Stimulated activated naive B cell treated with anti-CD40 and anti-IgM and Interleukin-4, amounts not matched to agents 10 μg/mL and 1 μg/mL and 100 μg/mL, for 72 hours (primary cell): ENCODE results near the gene REX1BD.

Source experiments
- ATAC-seq, 2 donors: fragments of 150-1000 bp; cut with Tn5 transposase; replicated peaks; 2 replicates each; pipeline ENCODE4 v1.10.0; 2021; ENCODE audit warnings: moderate library complexity in 1 of 2
- DNase-seq: peaks from one replicate; pipeline ENCODE4 v3.0.0; 2021
- H3K27ac Mint-ChIP-seq: one replicate; pipeline ENCODE4 v1.8.0; 2022; ENCODE audit warnings: mild to moderate bottlenecking, mixed read lengths
- H3K27me3 Mint-ChIP-seq, 2 donors: one replicate each; pipeline ENCODE4 v1.8.0; 2022; ENCODE audit warnings: mixed read lengths in 2 of 2
- H3K36me3 Mint-ChIP-seq, 2 donors: one replicate each; pipeline ENCODE4 v1.8.0; 2022; ENCODE audit warnings: mixed read lengths in 2 of 2, mild to moderate bottlenecking in 1 of 2
- H3K4me1 Mint-ChIP-seq, 2 donors: one replicate each; pipeline ENCODE4 v1.8.0; 2022; ENCODE audit warnings: mixed read lengths in 2 of 2, mild to moderate bottlenecking in 1 of 2
- H3K4me3 Mint-ChIP-seq, 2 donors: one replicate each; pipeline ENCODE4 v1.8.0; 2022; ENCODE audit warnings: mild to moderate bottlenecking in 2 of 2, mixed read lengths in 2 of 2, moderate library complexity in 1 of 2
- H3K9me3 Mint-ChIP-seq, 2 donors: one replicate each; pipeline ENCODE4 v1.8.0; 2022; ENCODE audit warnings: mixed read lengths in 2 of 2, mild to moderate bottlenecking in 1 of 2

Gene REX1BD

DNA sequence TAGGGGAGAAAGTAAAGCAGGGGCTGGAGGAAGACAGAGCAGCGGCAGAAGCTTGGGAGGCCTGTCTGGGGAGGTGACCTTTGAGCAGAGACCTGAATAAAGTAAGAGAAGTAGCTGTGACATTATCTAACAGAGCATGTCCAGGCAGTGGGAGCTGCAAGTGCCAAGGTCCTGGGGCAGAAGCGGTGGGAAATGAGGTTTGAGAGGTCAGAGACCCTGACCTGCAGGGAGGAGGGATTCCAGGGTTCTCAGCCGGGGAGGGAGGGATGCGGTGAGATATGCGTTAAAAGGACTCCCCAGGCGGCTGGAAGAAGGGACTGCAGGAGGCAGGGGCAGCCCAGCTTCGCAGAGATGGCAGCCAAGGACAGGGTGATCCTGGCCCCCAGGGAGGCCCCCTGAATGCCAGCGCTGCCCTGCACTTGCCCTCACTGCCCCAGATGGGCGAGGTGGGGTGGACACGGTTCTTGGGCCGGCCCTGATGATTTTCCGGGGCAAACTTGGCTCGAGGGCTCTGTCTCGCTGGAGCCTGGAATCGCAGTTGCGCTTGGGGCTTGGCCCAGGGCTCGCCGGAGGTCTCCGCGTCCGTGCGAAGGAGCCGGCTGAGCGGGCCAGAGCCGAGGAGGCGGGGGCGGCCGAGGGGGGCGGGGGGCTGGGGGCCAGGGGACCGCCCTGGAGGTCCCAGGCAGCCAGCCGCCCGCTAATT lies 14.8 kb downstream of the REX1BD start:
- Mint-ChIP-seq H3K4me3 (peak overlapping the region in 1 of 2 donors; percentile 33), H3K27ac (peak overlapping the region; percentile 16), H3K27me3 (peaks cover 60 to 80% of the 10 kb centered on the region in 2 donors), H3K9me3 (no peaks in the 10 kb centered on the region), H3K36me3 (no peaks in the 10 kb centered on the region), H3K4me1 (peaks cover 12 to 35% of the 10 kb centered on the region in 2 donors)
- peak; percentile 66 to 67 for ATAC-seq
- DNase-seq: no peak

- peaks cover 63 to 80% of the 10 kb centered on the region in 2 donors for H3K27me3 Mint-ChIP-seq
- no peaks in the 10 kb centered on the region for H3K9me3 Mint-ChIP-seq
- H3K4me3 Mint-ChIP-seq: no peak overlapping the region
- ATAC-seq (no peak), DNase-seq (no peak)
- peaks cover 12 to 35% of the 10 kb centered on the region in 2 donors for H3K4me1 Mint-ChIP-seq
- H3K27ac Mint-ChIP-seq: no peak overlapping the region
- no peaks in the 10 kb centered on the region for H3K36me3 Mint-ChIP-seq
Measured at GRCh38 chr19:18603958-18604819, 15.6 kb downstream of the REX1BD start.

- peaks cover 63 to 80% of the 10 kb centered on the region in 2 donors for H3K27me3 Mint-ChIP-seq
- no peak overlapping the region for H3K4me3 Mint-ChIP-seq
- H3K4me1 Mint-ChIP-seq: peaks cover 12 to 35% of the 10 kb centered on the region in 2 donors
- no peaks in the 10 kb centered on the region for H3K36me3 Mint-ChIP-seq
- H3K9me3 Mint-ChIP-seq: no peaks in the 10 kb centered on the region
- H3K27ac Mint-ChIP-seq: no peak overlapping the region
- ATAC-seq (no peak), DNase-seq (no peak)
Measured at GRCh38 chr19:18604820-18605159, 16.2 kb downstream of the REX1BD start.

DNA sequence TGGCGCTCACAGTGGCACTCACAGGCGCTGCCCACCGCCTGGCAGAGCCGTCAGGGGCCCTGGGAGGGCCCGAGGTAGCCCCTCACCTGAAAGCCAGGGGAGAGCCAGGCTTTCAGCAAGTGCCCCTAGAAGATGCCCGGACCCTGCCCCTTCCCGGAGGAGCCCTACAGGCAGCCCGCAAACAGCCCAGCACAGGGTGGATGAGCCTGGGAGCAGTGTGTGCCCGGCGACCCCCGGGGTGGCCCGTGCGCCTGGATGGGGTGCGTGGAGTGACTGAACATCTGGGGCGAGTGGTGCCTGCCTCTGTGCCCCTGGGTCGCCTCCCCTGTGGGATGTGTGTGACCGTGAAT lies 16.6 kb downstream of the REX1BD start:
- Mint-ChIP-seq H3K36me3 (no peaks in the 10 kb centered on the region), H3K9me3 (no peaks in the 10 kb centered on the region), H3K27ac (peak overlapping the region; percentile 38), H3K4me1 (peaks cover 12 to 35% of the 10 kb centered on the region in 2 donors), H3K4me3 (peak overlapping the region in 1 of 2 donors; percentile 2), H3K27me3 (peaks cover 66 to 80% of the 10 kb centered on the region in 2 donors)
- no peak for DNase-seq
- no peak for ATAC-seq

GRCh38 chr19:18605546-18606280 lies 17.1 kb downstream of the REX1BD start:
- peak overlapping the region; percentile 38 for H3K27ac Mint-ChIP-seq
- H3K27me3 Mint-ChIP-seq: peaks cover 69 to 79% of the 10 kb centered on the region in 2 donors
- ATAC-seq (no peak), DNase-seq (no peak)
- peaks cover 12 to 36% of the 10 kb centered on the region in 2 donors for H3K4me1 Mint-ChIP-seq
- no peaks in the 10 kb centered on the region for H3K36me3 Mint-ChIP-seq
- H3K4me3 Mint-ChIP-seq: peak overlapping the region in 1 of 2 donors; percentile 2
- no peaks in the 10 kb centered on the region for H3K9me3 Mint-ChIP-seq

DNA sequence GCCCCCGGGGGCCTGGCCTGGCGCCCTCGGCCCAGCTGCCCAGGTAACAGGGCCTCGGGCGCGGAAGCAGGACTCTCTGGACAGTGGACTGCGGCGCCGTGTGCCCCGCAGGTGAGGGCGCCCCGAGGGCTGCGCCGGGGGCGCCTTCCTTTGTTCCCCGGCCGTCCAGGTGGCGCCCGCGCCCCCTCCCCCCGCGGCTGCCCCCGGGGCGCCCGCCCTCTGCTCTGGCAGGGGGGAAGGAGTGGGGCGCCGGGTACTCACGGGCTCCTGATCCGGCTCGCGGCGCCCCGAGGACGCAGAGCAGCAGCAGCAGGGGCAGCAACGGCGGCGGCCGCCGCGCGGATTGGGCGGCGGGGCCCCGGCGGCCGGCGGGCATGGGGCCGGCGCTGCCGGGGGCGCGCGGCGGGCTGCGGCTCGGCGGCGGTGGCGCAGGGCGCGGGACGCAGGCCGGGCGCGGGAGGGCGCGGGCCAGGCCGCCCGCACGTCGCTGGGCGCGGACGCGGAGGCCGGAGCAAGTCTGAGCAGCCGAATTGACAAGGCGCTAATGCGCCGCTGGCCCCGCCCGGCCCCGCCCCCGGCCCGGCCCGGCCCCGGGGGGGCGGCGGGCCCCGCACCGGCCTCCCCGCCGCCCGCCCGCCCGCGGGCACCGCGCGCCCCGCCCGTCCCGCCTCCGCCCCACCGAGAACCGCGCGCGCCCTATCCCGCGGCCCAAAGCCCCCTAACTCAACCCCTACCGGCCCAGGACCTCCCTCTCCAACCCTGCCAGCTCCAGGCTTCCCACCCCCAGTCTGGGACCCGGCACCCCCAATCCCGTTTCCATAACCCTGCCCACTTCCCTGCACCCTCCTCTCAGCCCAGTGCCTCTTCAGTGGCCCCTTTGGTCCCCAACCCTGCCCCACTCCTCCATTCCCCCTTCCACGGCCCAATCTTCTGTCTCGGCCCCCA lies 18.0 kb downstream of the REX1BD start, which contains the start of gene CRLF1:
TSS of gene CRLF1 (minus strand) at position 519 of the 945 bp plus-strand sequence. CDS start at position 376, 143 bp downstream.
- Mint-ChIP-seq H3K9me3 (no peaks in the 10 kb centered on the region), H3K4me3 (peak within 1 kb of the TSS; percentile 50 to 57), H3K27ac (no peak within 1 kb of the TSS), H3K4me1 (peaks cover 16 to 42% of the 10 kb centered on the region in 2 donors), H3K36me3 (no peaks in the 10 kb centered on the region), H3K27me3 (peaks cover 72 to 82% of the 10 kb centered on the region in 2 donors)
- DNase-seq: no peak
- no peak for ATAC-seq

- Mint-ChIP-seq H3K4me3 (peak overlapping the region; percentile 41 to 50), H3K27me3 (peaks cover 70 to 80% of the 10 kb centered on the region in 2 donors), H3K9me3 (no peaks in the 10 kb centered on the region), H3K4me1 (peaks cover 23 to 50% of the 10 kb centered on the region in 2 donors), H3K27ac (no peak overlapping the region), H3K36me3 (no peaks in the 10 kb centered on the region)
- no peak for DNase-seq
- ATAC-seq: no peak
Measured at GRCh38 chr19:18607226-18608101, 18.9 kb downstream of the REX1BD start.

GRCh38 chr19:18608102-18608804 lies 19.7 kb downstream of the REX1BD start:
- Mint-ChIP-seq H3K27ac (no peak overlapping the region), H3K4me3 (peak overlapping the region; percentile 41 to 50), H3K4me1 (peaks cover 21 to 50% of the 10 kb centered on the region in 2 donors), H3K36me3 (no peaks in the 10 kb centered on the region), H3K27me3 (peaks cover 69 to 79% of the 10 kb centered on the region in 2 donors), H3K9me3 (no peaks in the 10 kb centered on the region)
- ATAC-seq (no peak), DNase-seq (no peak)

DNA sequence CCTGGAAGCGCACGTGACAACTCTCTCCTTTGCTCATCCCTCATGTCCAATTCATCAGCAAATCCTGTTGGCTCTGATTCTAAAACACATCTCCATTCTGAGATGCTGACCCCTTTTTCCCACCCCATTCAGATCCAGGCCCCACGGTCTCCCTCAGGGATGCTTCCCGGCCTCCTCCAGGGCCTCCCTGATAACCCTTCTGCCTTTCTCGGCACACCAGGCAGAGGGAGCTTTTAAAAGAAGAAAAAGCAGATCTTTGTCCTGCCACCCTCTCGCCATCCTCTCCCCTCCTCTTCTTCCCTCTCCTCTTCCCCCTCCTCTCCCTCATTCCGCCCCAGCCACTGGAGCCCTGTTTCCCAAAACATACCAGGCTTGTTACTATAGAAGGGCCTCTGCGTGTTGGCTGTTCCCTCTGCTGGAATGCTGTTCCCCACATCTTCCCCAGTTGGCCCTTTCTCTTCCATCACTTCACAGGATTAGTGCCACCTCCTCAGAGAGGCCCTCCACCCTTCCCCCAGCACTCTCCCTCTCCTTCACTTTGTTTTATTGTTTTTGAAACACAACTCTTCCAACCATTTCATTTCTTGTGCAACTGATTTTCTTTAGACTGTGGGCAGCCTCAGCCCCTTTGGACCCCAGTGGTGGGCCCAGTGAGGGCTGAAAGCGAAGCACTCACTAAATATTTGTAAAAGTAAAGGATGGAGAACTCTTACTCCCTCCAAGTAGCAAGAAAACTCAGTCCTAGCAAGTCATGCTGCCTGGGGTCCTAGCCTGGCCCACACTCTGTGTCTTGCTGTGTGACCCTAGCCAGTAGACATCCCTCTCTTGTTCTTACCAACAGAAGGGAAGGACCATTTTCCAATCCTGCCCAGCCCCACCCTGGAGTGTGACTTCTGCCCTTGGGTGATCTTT lies 20.5 kb downstream of the REX1BD start:
- Mint-ChIP-seq H3K36me3 (no peaks in the 10 kb centered on the region), H3K27me3 (peaks cover 74 to 83% of the 10 kb centered on the region in 2 donors), H3K27ac (no peak overlapping the region), H3K9me3 (no peaks in the 10 kb centered on the region), H3K4me1 (peaks cover 23 to 55% of the 10 kb centered on the region in 2 donors), H3K4me3 (no peak overlapping the region)
- ATAC-seq (no peak), DNase-seq (no peak)

- Mint-ChIP-seq H3K4me3 (no peak overlapping the region), H3K27ac (no peak overlapping the region), H3K9me3 (no peaks in the 10 kb centered on the region), H3K27me3 (peaks cover 76 to 84% of the 10 kb centered on the region in 2 donors), H3K4me1 (peaks cover 26 to 50% of the 10 kb centered on the region in 2 donors), H3K36me3 (no peaks in the 10 kb centered on the region)
- DNase-seq (no peak), ATAC-seq (no peak)
Measured at GRCh38 chr19:18609717-18610051, 21.1 kb downstream of the REX1BD start.

- Mint-ChIP-seq H3K4me1 (peaks cover 25 to 46% of the 10 kb centered on the region in 2 donors), H3K4me3 (peak overlapping the region in 1 of 2 donors; percentile 16), H3K27me3 (peaks cover 76 to 84% of the 10 kb centered on the region in 2 donors), H3K27ac (no peak overlapping the region), H3K36me3 (no peaks in the 10 kb centered on the region), H3K9me3 (no peaks in the 10 kb centered on the region)
- no peak for DNase-seq
- ATAC-seq: no peak
Measured at GRCh38 chr19:18610245-18610555, 21.6 kb downstream of the REX1BD start.
